Ishikawa (cell line): ENCODE data around the gene LTA4H.

Source experiments
- CEBPB ChIP-seq: IDR thresholded peaks from 2 replicates; pipeline ENCODE4 v1.6.1; 2012
- CREB1 ChIP-seq: IDR thresholded peaks from 2 replicates; pipeline ENCODE4 v1.6.1; 2012; ENCODE audit warnings: low read depth
- EGR1 ChIP-seq: IDR thresholded peaks from 2 replicates; pipeline ENCODE4 v1.6.1; 2012
- EP300 ChIP-seq: IDR thresholded peaks from 2 replicates; pipeline ENCODE4 v1.6.1; 2012; ENCODE audit warnings: borderline replicate concordance
- FOXM1 ChIP-seq: IDR thresholded peaks from 2 replicates; pipeline ENCODE4 v1.6.1; 2012; ENCODE audit warnings: low read depth, borderline replicate concordance
- MAX ChIP-seq: IDR thresholded peaks from 2 replicates; pipeline ENCODE4 v1.6.1; 2012
- NFIC ChIP-seq: IDR thresholded peaks from 2 replicates; pipeline ENCODE4 v1.6.1; 2012
- RAD21 ChIP-seq: IDR thresholded peaks from 2 replicates; pipeline ENCODE4 v1.6.1; 2012; ENCODE audit warnings: low read depth
- REST ChIP-seq: IDR thresholded peaks from 2 replicates; pipeline ENCODE4 v1.6.1; 2012; ENCODE audit warnings: low read depth, mild to moderate bottlenecking
- TAF1 ChIP-seq: IDR thresholded peaks from 2 replicates; pipeline ENCODE4 v1.6.1; 2012; ENCODE audit warnings: low read depth, mild to moderate bottlenecking
- TCF12 ChIP-seq: IDR thresholded peaks from 2 replicates; pipeline ENCODE4 v1.6.1; 2012; ENCODE audit warnings: low read depth
- TEAD4 ChIP-seq: IDR thresholded peaks from 2 replicates; pipeline ENCODE4 v1.6.1; 2012
- USF1 ChIP-seq: IDR thresholded peaks from 2 replicates; pipeline ENCODE4 v1.6.1; 2012
- YY1 ChIP-seq: IDR thresholded peaks from 2 replicates; pipeline ENCODE4 v1.6.1; 2012; ENCODE audit warnings: low read depth
- ZBTB7A ChIP-seq: IDR thresholded peaks from 2 replicates; pipeline ENCODE4 v1.6.1; 2012; ENCODE audit warnings: low read depth

LTA4H gene

GRCh38 chr12:95978774-95979173 is 56.6 kb downstream of the LTA4H start:
- TF ChIP-seq NFIC (no peak), TCF12 (no peak), EGR1 (no peak), FOXM1 (no peak), RAD21 (no peak), USF1 (no peak), ZBTB7A (no peak), MAX (no peak), EP300 (no peak), REST (no peak), CREB1 (no peak), TAF1 (no peak), YY1 (no peak), CEBPB (no peak), TEAD4 (no peak)

- no peak for TF ChIP-seq NFIC
- no peak for TF ChIP-seq CREB1
- no peak for TF ChIP-seq ZBTB7A
- TF ChIP-seq REST: no peak
- no peak for TF ChIP-seq TEAD4
- TF ChIP-seq EGR1: no peak
- TF ChIP-seq TAF1: no peak
- no peak for TF ChIP-seq EP300
- no peak for TF ChIP-seq CEBPB
- no peak for TF ChIP-seq YY1
- no peak for TF ChIP-seq MAX
- no peak for TF ChIP-seq FOXM1
- no peak for TF ChIP-seq TCF12
- TF ChIP-seq USF1: no peak
- no peak for TF ChIP-seq RAD21
Measured at GRCh38 chr12:95978351-95978750, 57.0 kb downstream of the LTA4H start.

- TF ChIP-seq EGR1 (no peak), CEBPB (no peak), YY1 (no peak), NFIC (no peak), TEAD4 (no peak), EP300 (no peak), CREB1 (no peak), USF1 (no peak), FOXM1 (no peak), RAD21 (no peak), TAF1 (no peak), ZBTB7A (no peak), REST (no peak), MAX (no peak), TCF12 (no peak)
Measured at GRCh38 chr12:95977764-95978305, 57.6 kb downstream of the LTA4H start.
